ENCODE data around the gene VSIG10L2. TPM values are rescaled to one million over a fixed set of nuclear protein-coding genes. Genes with fewer than 3 reads are reported as not detected.
"Not testable (repeated sequence)": the region's sequence is repeated elsewhere in the genome, so short reads cannot be mapped to it uniquely, and the experiment has no call there.

The VSIG10L2 gene
- total and polyA plus RNA-seq, 2 donors, result 0.09 to 0.84 TPM

GRCh38 chr11:125982348-125982730 is 36.5 kb downstream of the VSIG10L2 start:
- WGBS, result 94% methylated on average over 3 of the region's 3 CpGs
- Histone ChIP-seq H3K27me3 (ENCODE audit: control insufficient read depth in 2 of 2, insufficient read depth in 1 of 2, low read length in 1 of 2) (no peaks in the 10 kb centered on the region), H3K27ac (ENCODE audit: low read depth in 1 of 2, low read length in 1 of 2) (no peak overlapping the region), H3K4me3 (ENCODE audit: low read length in 2 of 2) (no peak overlapping the region), H3K36me3 (ENCODE audit: control insufficient read depth in 2 of 2, insufficient read depth in 2 of 2, low read length in 1 of 2) (no peaks in the 10 kb centered on the region), H3K4me1 (ENCODE audit: control insufficient read depth in 2 of 2, insufficient read depth in 2 of 2, low read length in 2 of 2) (peaks cover 0 to 3% of the 10 kb centered on the region in 2 donors), H3K9me3 (ENCODE audit: control insufficient read depth in 2 of 2, insufficient read depth in 1 of 2, low read length in 1 of 2) (no peaks in the 10 kb centered on the region)
- DNase-seq (ENCODE audit: low read depth in 6 of 9, low spot score in 9 of 9), result no peak

DNA sequence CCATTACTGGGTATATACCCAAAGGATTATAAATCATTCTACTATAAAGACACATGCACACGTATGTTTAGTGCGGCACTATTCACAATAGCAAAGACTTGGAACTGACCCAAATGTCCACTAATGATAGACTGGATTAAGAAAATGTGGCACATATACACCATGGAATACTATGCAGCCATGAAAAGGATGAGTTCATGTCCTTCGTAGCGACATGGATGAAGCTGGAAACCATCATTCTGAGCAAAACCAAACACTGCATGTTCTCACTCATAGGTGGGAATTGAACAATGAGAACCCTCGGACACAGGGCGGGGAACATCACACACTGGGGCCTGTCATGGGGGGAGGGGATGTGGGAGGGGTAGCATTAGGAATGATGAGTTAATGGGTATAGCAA is 40.1 kb downstream of the VSIG10L2 start:
- DNase-seq (ENCODE audit: low read depth in 6 of 9, low spot score in 9 of 9); H3K4me1 ChIP-seq (ENCODE audit: control insufficient read depth in 2 of 2, insufficient read depth in 2 of 2, low read length in 2 of 2); H3K9me3 ChIP-seq (ENCODE audit: control insufficient read depth in 2 of 2, insufficient read depth in 1 of 2, low read length in 1 of 2); H3K4me3 ChIP-seq (ENCODE audit: low read length in 2 of 2); H3K27me3 ChIP-seq (ENCODE audit: control insufficient read depth in 2 of 2, insufficient read depth in 1 of 2, low read length in 1 of 2); H3K36me3 ChIP-seq (ENCODE audit: control insufficient read depth in 2 of 2, insufficient read depth in 2 of 2, low read length in 1 of 2); H3K27ac ChIP-seq (ENCODE audit: low read depth in 1 of 2, low read length in 1 of 2): not testable (repeated sequence)
- 97% methylated on average over 6 of the region's 6 CpGs for WGBS

GRCh38 chr11:125987066-125987641 is 41.3 kb downstream of the VSIG10L2 start:
- no peak for DNase-seq (ENCODE audit: low read depth in 6 of 9, low spot score in 9 of 9)
- Histone ChIP-seq H3K27me3 (ENCODE audit: control insufficient read depth in 2 of 2, insufficient read depth in 1 of 2, low read length in 1 of 2) (no peaks in the 10 kb centered on the region), H3K4me1 (ENCODE audit: control insufficient read depth in 2 of 2, insufficient read depth in 2 of 2, low read length in 2 of 2) (peaks cover 0 to 3% of the 10 kb centered on the region in 2 donors), H3K9me3 (ENCODE audit: control insufficient read depth in 2 of 2, insufficient read depth in 1 of 2, low read length in 1 of 2) (no peaks in the 10 kb centered on the region), H3K4me3 (ENCODE audit: low read length in 2 of 2) (no peak overlapping the region), H3K27ac (ENCODE audit: low read depth in 1 of 2, low read length in 1 of 2) (no peak overlapping the region), H3K36me3 (ENCODE audit: control insufficient read depth in 2 of 2, insufficient read depth in 2 of 2, low read length in 1 of 2) (no peaks in the 10 kb centered on the region)
- 85% methylated on average over 5 of the region's 5 CpGs for whole genome bisulfite sequencing

DNA sequence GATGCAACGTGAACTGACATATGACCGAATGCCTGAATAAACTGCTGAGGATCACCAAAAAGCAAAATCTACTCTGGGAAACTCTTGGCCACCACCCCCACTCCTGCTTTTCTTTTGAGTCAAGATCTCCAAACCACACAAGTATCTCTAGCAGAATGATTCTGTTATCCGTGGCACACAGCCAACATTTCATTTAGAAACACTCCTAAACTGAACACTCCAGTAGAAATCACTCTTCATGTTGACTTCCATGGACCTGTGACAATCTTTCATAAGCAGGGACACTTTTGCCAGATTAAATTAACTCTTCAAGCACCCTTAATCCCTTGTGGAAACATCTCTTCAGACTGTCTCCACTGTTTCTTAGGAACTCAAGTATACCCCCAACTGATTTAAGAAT is 44.4 kb downstream of the VSIG10L2 start:
- H3K9me3 ChIP-seq (ENCODE audit: control insufficient read depth in 2 of 2, insufficient read depth in 1 of 2, low read length in 1 of 2), result no peaks in the 10 kb centered on the region
- H3K27ac ChIP-seq (ENCODE audit: low read depth in 1 of 2, low read length in 1 of 2), result no peak overlapping the region
- H3K27me3 ChIP-seq (ENCODE audit: control insufficient read depth in 2 of 2, insufficient read depth in 1 of 2, low read length in 1 of 2), result no peaks in the 10 kb centered on the region
- WGBS, result 93% methylated on average over 3 of the region's 3 CpGs
- no peaks in the 10 kb centered on the region for H3K36me3 ChIP-seq (ENCODE audit: control insufficient read depth in 2 of 2, insufficient read depth in 2 of 2, low read length in 1 of 2)
- peak in 1 of 9 donors; percentile 27 for DNase-seq (ENCODE audit: low read depth in 6 of 9, low spot score in 9 of 9)
- H3K4me3 ChIP-seq (ENCODE audit: low read length in 2 of 2), result no peak overlapping the region
- no peaks in the 10 kb centered on the region for H3K4me1 ChIP-seq (ENCODE audit: control insufficient read depth in 2 of 2, insufficient read depth in 2 of 2, low read length in 2 of 2)

DNA sequence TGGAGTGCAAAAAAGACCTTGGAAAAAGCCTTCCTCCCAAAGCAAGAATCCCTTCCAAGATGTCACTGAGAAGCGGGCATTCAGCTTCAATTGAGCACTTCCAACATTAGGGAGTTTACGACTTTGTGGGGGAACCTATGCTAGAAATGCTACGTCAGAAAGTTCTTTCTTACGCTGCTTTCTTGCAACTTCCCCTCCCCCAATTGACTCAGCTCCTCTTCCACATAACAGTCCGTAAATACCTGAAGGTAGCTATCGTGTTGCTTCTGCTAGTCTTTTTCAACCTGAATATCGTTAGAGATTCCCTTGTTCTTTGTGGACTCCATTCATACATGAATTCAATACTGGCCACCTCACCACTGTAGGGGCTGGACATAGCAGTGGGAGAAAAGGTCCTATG is 47.0 kb downstream of the VSIG10L2 start:
- Histone ChIP-seq H3K27ac (ENCODE audit: low read depth in 1 of 2, low read length in 1 of 2) (no peak overlapping the region), H3K4me3 (ENCODE audit: low read length in 2 of 2) (no peak overlapping the region), H3K4me1 (ENCODE audit: control insufficient read depth in 2 of 2, insufficient read depth in 2 of 2, low read length in 2 of 2) (no peaks in the 10 kb centered on the region), H3K9me3 (ENCODE audit: control insufficient read depth in 2 of 2, insufficient read depth in 1 of 2, low read length in 1 of 2) (no peaks in the 10 kb centered on the region), H3K36me3 (ENCODE audit: control insufficient read depth in 2 of 2, insufficient read depth in 2 of 2, low read length in 1 of 2) (no peaks in the 10 kb centered on the region), H3K27me3 (ENCODE audit: control insufficient read depth in 2 of 2, insufficient read depth in 1 of 2, low read length in 1 of 2) (no peaks in the 10 kb centered on the region)
- no peak for DNase-seq (ENCODE audit: low read depth in 6 of 9, low spot score in 9 of 9)
- WGBS, result 95% methylated on average over 7 of the region's 7 CpGs

DNA sequence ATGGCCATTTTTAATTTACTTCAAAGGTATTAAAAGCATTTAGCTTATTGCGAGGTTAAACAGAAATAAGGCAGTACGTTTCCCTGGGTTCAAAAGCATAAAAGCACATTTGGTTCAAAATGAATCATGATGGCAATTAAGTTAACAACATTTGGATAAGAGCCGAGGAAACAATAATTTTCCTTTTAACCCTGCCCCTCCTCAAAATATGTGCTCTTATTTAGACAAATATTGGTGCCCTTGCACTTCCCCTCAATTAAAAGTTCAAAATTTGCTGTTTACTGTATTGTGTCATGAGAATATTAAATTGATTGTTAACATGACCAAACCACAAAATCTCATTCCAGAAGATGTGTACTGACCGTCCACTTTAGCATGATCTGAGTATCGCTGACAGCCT is 48.7 kb downstream of the VSIG10L2 start:
- H3K36me3 ChIP-seq (ENCODE audit: control insufficient read depth in 2 of 2, insufficient read depth in 2 of 2, low read length in 1 of 2), result no peaks in the 10 kb centered on the region
- no peaks in the 10 kb centered on the region for H3K4me1 ChIP-seq (ENCODE audit: control insufficient read depth in 2 of 2, insufficient read depth in 2 of 2, low read length in 2 of 2)
- 96% methylated on average over 5 of the region's 5 CpGs for WGBS
- H3K9me3 ChIP-seq (ENCODE audit: control insufficient read depth in 2 of 2, insufficient read depth in 1 of 2, low read length in 1 of 2), result no peaks in the 10 kb centered on the region
- no peak overlapping the region for H3K27ac ChIP-seq (ENCODE audit: low read depth in 1 of 2, low read length in 1 of 2)
- no peak for DNase-seq (ENCODE audit: low read depth in 6 of 9, low spot score in 9 of 9)
- H3K27me3 ChIP-seq (ENCODE audit: control insufficient read depth in 2 of 2, insufficient read depth in 1 of 2, low read length in 1 of 2), result no peaks in the 10 kb centered on the region
- no peak overlapping the region for H3K4me3 ChIP-seq (ENCODE audit: low read length in 2 of 2)

DNA sequence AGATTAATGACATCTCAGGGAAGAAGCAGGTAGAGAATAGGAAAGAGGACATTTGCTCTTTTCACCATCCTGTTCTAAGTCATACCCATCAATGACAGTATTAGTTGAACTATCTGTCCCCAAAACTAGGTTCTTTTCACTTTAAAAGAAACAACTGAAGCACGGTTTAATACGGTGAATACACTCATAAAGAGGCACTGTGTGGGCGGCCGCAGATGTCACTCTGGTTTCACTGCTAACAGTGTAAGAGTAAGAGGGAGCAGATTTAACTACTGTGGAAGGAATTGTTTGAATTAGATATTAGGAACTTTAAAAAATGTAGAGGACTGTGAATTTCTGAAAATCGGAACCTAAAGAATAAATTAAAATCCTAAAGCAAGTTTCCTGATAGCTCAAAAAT is 49.5 kb downstream of the VSIG10L2 start:
- no peaks in the 10 kb centered on the region for H3K27me3 ChIP-seq (ENCODE audit: control insufficient read depth in 2 of 2, insufficient read depth in 1 of 2, low read length in 1 of 2)
- WGBS, result 91% methylated on average over 5 of the region's 5 CpGs
- H3K4me1 ChIP-seq (ENCODE audit: control insufficient read depth in 2 of 2, insufficient read depth in 2 of 2, low read length in 2 of 2), result no peaks in the 10 kb centered on the region
- H3K4me3 ChIP-seq (ENCODE audit: low read length in 2 of 2), result no peak overlapping the region
- no peaks in the 10 kb centered on the region for H3K9me3 ChIP-seq (ENCODE audit: control insufficient read depth in 2 of 2, insufficient read depth in 1 of 2, low read length in 1 of 2)
- DNase-seq (ENCODE audit: low read depth in 6 of 9, low spot score in 9 of 9), result no peak
- no peak overlapping the region for H3K27ac ChIP-seq (ENCODE audit: low read depth in 1 of 2, low read length in 1 of 2)
- no peaks in the 10 kb centered on the region for H3K36me3 ChIP-seq (ENCODE audit: control insufficient read depth in 2 of 2, insufficient read depth in 2 of 2, low read length in 1 of 2)

DNA sequence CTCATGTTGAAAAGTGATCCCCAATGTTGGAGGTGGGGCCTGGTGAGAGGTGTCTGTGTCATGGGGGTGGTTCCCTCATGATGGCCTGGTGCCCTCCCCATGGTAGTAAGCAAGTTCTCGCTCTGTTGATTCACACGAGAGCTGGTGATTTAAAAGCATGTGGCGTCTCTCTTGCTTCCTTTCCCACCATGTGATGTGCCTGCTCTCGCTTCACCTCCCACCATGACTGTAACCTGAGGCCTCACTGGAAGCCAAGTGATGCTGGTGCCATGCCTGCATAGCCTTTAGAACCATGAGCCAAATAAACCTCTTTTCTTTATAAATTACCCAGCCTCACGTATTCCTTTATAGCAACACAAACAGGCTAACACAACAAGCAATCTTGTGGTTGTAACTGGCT is 52.4 kb downstream of the VSIG10L2 start:
- no peaks in the 10 kb centered on the region for H3K9me3 ChIP-seq (ENCODE audit: control insufficient read depth in 2 of 2, insufficient read depth in 1 of 2, low read length in 1 of 2)
- WGBS, result 95% methylated on average over 5 of the region's 5 CpGs

DNA sequence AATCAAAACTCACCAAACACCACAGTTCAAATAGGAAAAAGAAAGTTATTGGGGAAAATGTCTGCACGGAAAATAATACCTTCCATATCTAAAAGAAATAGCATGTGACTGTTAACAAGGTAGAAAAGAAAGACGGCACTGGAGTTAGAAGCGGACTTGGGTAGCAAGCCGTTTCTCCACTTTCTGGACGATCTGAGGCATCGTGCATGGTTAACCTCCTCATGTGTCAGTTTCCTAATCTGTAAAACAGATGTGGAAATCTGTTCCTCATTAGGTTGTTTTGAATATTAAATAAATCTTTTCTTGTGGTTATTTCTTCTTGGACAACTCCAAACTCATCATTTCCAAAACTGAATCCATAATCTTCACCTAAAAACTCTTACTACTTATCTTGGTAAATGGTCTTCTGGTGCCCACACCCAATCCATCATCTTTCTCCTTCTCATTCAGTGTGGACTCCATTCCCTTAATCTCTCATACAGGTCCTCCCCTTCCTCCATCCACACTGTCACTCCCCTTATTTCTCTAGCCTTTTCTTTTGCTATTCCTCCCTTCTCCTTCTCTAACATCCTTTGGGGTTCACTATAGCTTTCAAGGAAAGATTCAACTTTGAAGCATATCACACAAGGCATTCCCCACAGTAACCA is 53.5 kb downstream of the VSIG10L2 start:
- no peak overlapping the region for H3K27ac ChIP-seq (ENCODE audit: low read depth in 1 of 2, low read length in 1 of 2)
- H3K36me3 ChIP-seq (ENCODE audit: control insufficient read depth in 2 of 2, insufficient read depth in 2 of 2, low read length in 1 of 2), result no peaks in the 10 kb centered on the region
- no peaks in the 10 kb centered on the region for H3K4me1 ChIP-seq (ENCODE audit: control insufficient read depth in 2 of 2, insufficient read depth in 2 of 2, low read length in 2 of 2)
- H3K4me3 ChIP-seq (ENCODE audit: low read length in 2 of 2), result no peak overlapping the region
- H3K27me3 ChIP-seq (ENCODE audit: control insufficient read depth in 2 of 2, insufficient read depth in 1 of 2, low read length in 1 of 2), result no peaks in the 10 kb centered on the region
- H3K9me3 ChIP-seq (ENCODE audit: control insufficient read depth in 2 of 2, insufficient read depth in 1 of 2, low read length in 1 of 2), result no peaks in the 10 kb centered on the region
- no peak for DNase-seq (ENCODE audit: low read depth in 6 of 9, low spot score in 9 of 9)
- 96% methylated on average over 6 of the region's 6 CpGs for WGBS

More for the DNA sequence above, 52.4 kb downstream of the VSIG10L2 start:
- no peaks in the 10 kb centered on the region for H3K27me3 ChIP-seq (ENCODE audit: control insufficient read depth in 2 of 2, insufficient read depth in 1 of 2, low read length in 1 of 2)
- no peak overlapping the region for H3K27ac ChIP-seq (ENCODE audit: low read depth in 1 of 2, low read length in 1 of 2)
- H3K4me3 ChIP-seq (ENCODE audit: low read length in 2 of 2), result no peak overlapping the region
- no peak for DNase-seq (ENCODE audit: low read depth in 6 of 9, low spot score in 9 of 9)
- no peaks in the 10 kb centered on the region for H3K36me3 ChIP-seq (ENCODE audit: control insufficient read depth in 2 of 2, insufficient read depth in 2 of 2, low read length in 1 of 2)
- no peaks in the 10 kb centered on the region for H3K4me1 ChIP-seq (ENCODE audit: control insufficient read depth in 2 of 2, insufficient read depth in 2 of 2, low read length in 2 of 2)
